H1 (cell line): Measurements from ENCODE around the gene INSIG1. TPM values are rescaled to one million over a fixed set of nuclear protein-coding genes. Genes with fewer than 3 reads are reported as not detected.

Experiments
- CTCF ChIA-PET: fragments of 300-600 bp; sonication (Branson Sonifier 250); formaldehyde crosslinking; loops from one replicate; lab custom pipeline; 2021; ENCODE audit not compliant: partially characterized antibody; lab: Charles Lee
- POLR2A ChIA-PET: fragments of 300-600 bp; sonication (Branson Sonifier 250); formaldehyde crosslinking; loops from one replicate; lab custom pipeline; 2021; ENCODE audit warnings: inconsistent platforms; ENCODE audit not compliant: partially characterized antibody; lab: Charles Lee
- DNase-seq, 2 experiments: peaks; one replicate each; pipeline versions ENCODE4 v3.0.0 to v3.0.0-alpha.2; 2010 to 2022; ENCODE audit warnings: low spot score in 2 of 2, low read depth in 1 of 2, mixed read lengths in 1 of 2
- FAIRE-seq: peaks from 2 replicates; lab custom pipeline; 2011; peaks lifted over from hg19 to GRCh38; lab: Jason Lieb, UNC
- H2AFZ ChIP-seq: 2 replicates; pipeline ENCODE4 v1.8.1; 2012; ENCODE audit warnings: low read length, inconsistent platforms
- H2AK5ac ChIP-seq: 2 replicates; pipeline ENCODE4 v1.6.1; 2013; ENCODE audit warnings: low read depth, low read length
- H2BK120ac ChIP-seq: replicated peaks from 2 replicates; pipeline ENCODE3; 2013; ENCODE audit warnings: low read depth, low read length, inconsistent platforms
- H2BK12ac ChIP-seq: 2 replicates; pipeline ENCODE4 v1.6.1; 2013; ENCODE audit warnings: low read depth, low read length
- H2BK15ac ChIP-seq: 2 replicates; pipeline ENCODE4 v1.6.1; 2013; ENCODE audit warnings: low read length
- H2BK20ac ChIP-seq: 2 replicates; pipeline ENCODE4 v1.6.1; 2013; ENCODE audit warnings: low read length
- H2BK5ac ChIP-seq: 2 replicates; pipeline ENCODE4 v1.6.1; 2013; ENCODE audit warnings: low read depth, low read length
- H3K14ac ChIP-seq: 2 replicates; pipeline ENCODE4 v1.6.1; 2013; ENCODE audit warnings: inconsistent platforms; ENCODE audit not compliant: insufficient read length
- H3K18ac ChIP-seq: 2 replicates; pipeline ENCODE4 v1.6.1; 2013; ENCODE audit warnings: low read length; ENCODE audit errors: extremely low read depth
- H3K23ac ChIP-seq: 2 replicates; pipeline ENCODE4 v1.6.1; 2013; ENCODE audit warnings: inconsistent platforms; ENCODE audit not compliant: insufficient read length
- H3K23me2 ChIP-seq: 2 replicates; pipeline ENCODE4 v1.6.1; 2013; ENCODE audit warnings: low read depth, low read length
- H3K27ac ChIP-seq: 2 replicates; pipeline ENCODE4 v1.6.1; 2011; ENCODE audit warnings: low read depth, low read length, inconsistent platforms
- H3K27me3 ChIP-seq, 4 experiments: replicated peaks in 1 of 4; 1 replicate in 1 of 4; 2 replicates in 3 of 4; pipeline versions ENCODE4 v1.6.1 to v1.8.1; 2011 to 2013; ENCODE audit warnings: low read length in 3 of 4, mild to moderate bottlenecking in 3 of 4, inconsistent platforms in 2 of 4, mixed read lengths in 2 of 4, moderate library complexity in 1 of 4; ENCODE audit not compliant: control insufficient read depth in 3 of 4, insufficient read depth in 3 of 4; ENCODE audit errors: extremely low read depth in 1 of 4
- H3K36me3 ChIP-seq, 4 experiments: 2 replicates each; pipeline versions ENCODE4 v1.6.1 to v1.8.1; 2011 to 2013; ENCODE audit warnings: mild to moderate bottlenecking in 4 of 4, low read length in 3 of 4, moderate library complexity in 2 of 4, control low read depth in 1 of 4, inconsistent platforms in 1 of 4; ENCODE audit not compliant: insufficient read depth in 4 of 4, control insufficient read depth in 2 of 4
- H3K4ac ChIP-seq: replicated peaks from 2 replicates; pipeline ENCODE3; 2013; ENCODE audit warnings: low read length, low read depth, mixed read lengths, inconsistent platforms; ENCODE audit not compliant: insufficient read length
- H3K4me1 ChIP-seq, 4 experiments: replicated peaks in 1 of 4; 1 replicate in 1 of 4; 2 replicates in 3 of 4; pipeline versions ENCODE4 v1.6.1 to v1.8.1; 2011 to 2013; ENCODE audit warnings: low read length in 3 of 4, inconsistent platforms in 2 of 4, mixed read lengths in 1 of 4; ENCODE audit not compliant: insufficient read depth in 4 of 4, control insufficient read depth in 3 of 4
- H3K4me2 ChIP-seq, 2 experiments: 2 replicates each; pipeline versions ENCODE4 v1.6.1 to v1.8.1; 2011 to 2013; ENCODE audit warnings: low read depth in 2 of 2, low read length in 2 of 2, control low read depth in 1 of 2, inconsistent platforms in 1 of 2, mild to moderate bottlenecking in 1 of 2; ENCODE audit not compliant: insufficient read depth in 1 of 2
- H3K4me3 ChIP-seq, 4 experiments: fragments of 200-600, 300-600 bp in 1 of 4; sonication (generic), shearing (Covaris generic), sonication (Bioruptor Twin) in 1 of 4; 2 replicates each; pipeline versions ENCODE4 v1.5.1 to v1.8.1; 2011 to 2016; ENCODE audit warnings: low read length in 4 of 4, low read depth in 3 of 4, control low read depth in 2 of 4, inconsistent platforms in 2 of 4, mild to moderate bottlenecking in 2 of 4, mixed read lengths in 1 of 4, moderate library complexity in 1 of 4; ENCODE audit not compliant: insufficient read depth in 2 of 4; ENCODE audit errors: extremely low read depth in 1 of 4
- H3K56ac ChIP-seq: replicated peaks from 2 replicates; pipeline ENCODE3; 2013; ENCODE audit warnings: low read depth, mild to moderate bottlenecking, mixed read lengths, low read length, inconsistent platforms; ENCODE audit not compliant: insufficient read length
- H3K79me1 ChIP-seq: 2 replicates; pipeline ENCODE4 v1.6.1; 2013; ENCODE audit warnings: low read depth, low read length, control low read depth
- H3K79me2 ChIP-seq, 2 experiments: 2 replicates each; pipeline versions ENCODE4 v1.6.1 to v1.8.1; 2012 to 2013; ENCODE audit warnings: low read length in 2 of 2, mild to moderate bottlenecking in 2 of 2, inconsistent platforms in 1 of 2; ENCODE audit not compliant: insufficient read depth in 2 of 2, control insufficient read depth in 1 of 2
- H3K9ac ChIP-seq, 4 experiments: replicated peaks in 1 of 4; 1 replicate in 1 of 4; 2 replicates in 3 of 4; pipeline versions ENCODE4 v1.6.1 to v1.8.1; 2011 to 2013; ENCODE audit warnings: low read depth in 3 of 4, low read length in 3 of 4, control low read depth in 2 of 4, mild to moderate bottlenecking in 2 of 4, moderate library complexity in 2 of 4, inconsistent platforms in 1 of 4; ENCODE audit errors: extremely low read depth in 1 of 4
- H3K9me3 ChIP-seq, 2 experiments: 2 replicates each; pipeline versions ENCODE4 v1.6.1 to v1.8.1; 2012 to 2013; ENCODE audit warnings: mild to moderate bottlenecking in 2 of 2, moderate library complexity in 2 of 2, control low read depth in 1 of 2, inconsistent platforms in 1 of 2, low read depth in 1 of 2, low read length in 1 of 2, mixed read lengths in 1 of 2; ENCODE audit not compliant: insufficient read depth in 2 of 2
- H4K20me1 ChIP-seq, 2 experiments: replicated peaks in 1 of 2; 2 replicates each; pipeline versions ENCODE3 to v1.8.1; 2011 to 2013; ENCODE audit warnings: inconsistent platforms in 2 of 2, low read length in 2 of 2, mild to moderate bottlenecking in 1 of 2; ENCODE audit not compliant: insufficient read depth in 2 of 2, control insufficient read depth in 1 of 2
- H4K5ac ChIP-seq: 2 replicates; pipeline ENCODE4 v1.6.1; 2013; ENCODE audit warnings: low read length, low read depth, mixed read lengths, inconsistent platforms; ENCODE audit not compliant: insufficient read length
- H4K8ac ChIP-seq: 2 replicates; pipeline ENCODE4 v1.8.0; 2013; ENCODE audit warnings: mild to moderate bottlenecking, moderate library complexity, low read length, inconsistent platforms; ENCODE audit not compliant: insufficient read depth; ENCODE audit errors: extremely low read depth
- H4K91ac ChIP-seq: replicated peaks from 2 replicates; pipeline ENCODE3; 2013; ENCODE audit warnings: low read length, mixed read lengths, inconsistent platforms; ENCODE audit not compliant: insufficient read length
- ASH2L ChIP-seq: fragments of 200-600, 300-600 bp; sonication (generic); IDR thresholded peaks from one replicate; pipeline ENCODE4 v1.7.1; 2017; ENCODE audit warnings: low read length
- CBX8 ChIP-seq: fragments of 300-800, 300-1000 bp; sonication (generic); IDR thresholded peaks from 2 replicates; pipeline ENCODE4 v1.7.1; 2016; ENCODE audit warnings: low read depth, low read length, borderline replicate concordance
- EGR1 ChIP-seq: IDR thresholded peaks from 2 replicates; pipeline ENCODE4 v1.6.1; 2011; ENCODE audit warnings: low read depth, low read length, borderline replicate concordance
- KDM4A ChIP-seq: IDR thresholded peaks from one replicate; pipeline ENCODE4 v1.7.1; 2012; ENCODE audit warnings: low read depth, mild to moderate bottlenecking, moderate library complexity, low read length, inconsistent platforms; ENCODE audit not compliant: severe bottlenecking
- KDM5A ChIP-seq: fragments of 200-600 bp; IDR thresholded peaks from 2 replicates; pipeline ENCODE4 v1.7.1; 2012; ENCODE audit warnings: mild to moderate bottlenecking, low read length, inconsistent platforms, mixed read lengths
- MAFK ChIP-seq: IDR thresholded peaks from 2 replicates; pipeline ENCODE4 v1.6.1; 2012; ENCODE audit warnings: low read depth, mild to moderate bottlenecking, improper control_type of control experiment, low read length
- NRF1 ChIP-seq: IDR thresholded peaks from 2 replicates; pipeline ENCODE4 v1.6.1; 2011; ENCODE audit warnings: mild to moderate bottlenecking, low read depth, low read length, improper control_type of control experiment
- PHF8 ChIP-seq: fragments of 200-600 bp; sonication (generic); conservative IDR thresholded peaks from 2 replicates; pipeline ENCODE4 v1.7.1; 2012; ENCODE audit warnings: low read depth, mild to moderate bottlenecking, inconsistent platforms, low read length, moderate library complexity
- POLR2AphosphoS5 ChIP-seq: IDR thresholded peaks from 2 replicates; pipeline ENCODE4 v1.6.1; 2011; ENCODE audit warnings: low read depth, low read length
- POU5F1 ChIP-seq: IDR thresholded peaks from 2 replicates; pipeline ENCODE4 v1.6.1; 2011; ENCODE audit warnings: low read depth, mild to moderate bottlenecking, low read length, moderate library complexity
- RNF2 ChIP-seq: fragments of 200-900, 300-1000 bp; sonication (generic); IDR thresholded peaks from 2 replicates; pipeline ENCODE4 v1.7.1; 2016; ENCODE audit warnings: borderline replicate concordance, low read depth, mild to moderate bottlenecking, antibody characterized with exemption, low read length; ENCODE audit not compliant: poor library complexity, severe bottlenecking; ENCODE audit errors: missing control alignments
- RXRA ChIP-seq: IDR thresholded peaks from 2 replicates; pipeline ENCODE4 v1.6.1; 2011; ENCODE audit warnings: low read depth, mild to moderate bottlenecking, low read length, moderate library complexity; ENCODE audit not compliant: insufficient read depth
- SIX5 ChIP-seq: IDR thresholded peaks from 2 replicates; pipeline ENCODE4 v1.6.1; 2011; ENCODE audit warnings: mild to moderate bottlenecking, low read depth, low read length
- SP4 ChIP-seq: IDR thresholded peaks from 2 replicates; pipeline ENCODE4 v1.6.1; 2012; ENCODE audit warnings: low read length, inconsistent platforms
- TCF12 ChIP-seq: IDR thresholded peaks from 2 replicates; pipeline ENCODE4 v1.6.1; 2011; ENCODE audit warnings: low read depth, mild to moderate bottlenecking, low read length
- TEAD4 ChIP-seq: IDR thresholded peaks from 2 replicates; pipeline ENCODE4 v1.6.1; 2012; ENCODE audit warnings: low read depth, low read length, inconsistent platforms, mixed read lengths
- WGBS, 2 experiments: shearing (Covaris generic) in 1 of 2; methylation state at CpG; one replicate each; pipeline versions ENCODE4 v1.1.6 to v1.1.7; 2013 to 2015; ENCODE audit warnings: low lambda C conversion rate in 2 of 2, mixed read lengths in 2 of 2, inconsistent platforms in 1 of 2, low coverage in 1 of 2, missing lambda C conversion rate in 1 of 2; ENCODE audit not compliant: insufficient replicate concordance in 2 of 2, insufficient coverage in 1 of 2, insufficient read length in 1 of 2; ENCODE audit errors: extremely low coverage in 1 of 2, missing lambda C conversion rate in 1 of 2; 5-methylcytosine and 5-hydroxymethylcytosine counted together
- polyA plus RNA-seq, 7 experiments: library from polyadenylated mRNA; depleted of rRNA in 3 of 7; stranded (reverse) in 5 of 7; unstranded in 2 of 7; fragments of >200 nt in 5 of 7; fragments of 200-250 nt in 2 of 7; gene quantifications; 1 replicate in 5 of 7; 2 replicates in 1 of 7; 4 replicates in 1 of 7; pipeline versions ENCODE4 v1.2.1 to v1.2.3, GENCODE V29; 2011 to 2013; ENCODE audit warnings: missing spikeins in 2 of 7, mixed read lengths in 2 of 7
- total RNA-seq: library from RNA; stranded (reverse); fragmentation: NEBNext Ultra II Directional; extraction: Animal tissue kit (Norgen Biotek cat#: 25700); gene quantifications from 2 replicates; pipeline ENCODE4 v1.2.1, GENCODE V29; 2021

The INSIG1 gene
- total and polyA plus RNA-seq, 2 of the 8 experiments (the other 6 are each of a cell fraction or from before 2014, with no cell fraction given): 40.0 to 58.4 TPM

DNA sequence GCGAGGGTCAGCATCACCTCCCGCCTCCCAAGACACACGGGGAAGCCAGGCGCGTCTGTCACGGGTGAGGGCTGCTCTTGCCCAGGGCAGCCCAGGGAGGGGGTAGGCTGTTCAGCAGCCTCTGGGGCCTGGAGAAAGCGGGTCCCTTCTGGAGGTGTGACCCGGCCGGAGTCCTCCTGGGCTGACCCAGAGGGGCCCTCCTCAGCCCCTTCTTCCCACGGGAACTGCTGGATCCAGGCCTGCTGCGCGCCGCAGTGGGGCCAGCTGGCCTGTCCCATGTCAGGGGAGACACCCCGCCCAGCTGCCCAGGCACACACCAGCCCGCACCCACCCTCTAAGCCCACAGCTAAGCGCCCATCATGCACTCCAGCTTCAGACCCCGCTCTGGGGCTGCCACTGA is 41.8 kb downstream of the INSIG1 start:
- ChIA-PET CTCF (no interaction called here), POLR2A (no interaction called here)
- Histone ChIP-seq H2AFZ (no peak overlapping the region), H2BK5ac (no peak overlapping the region), H4K20me1 (no peaks in the 10 kb centered on the region), H2BK15ac (no peak overlapping the region), H3K23ac (no peak overlapping the region), H4K8ac (peak overlapping the region; percentile 38; the same call in 1 of the 2 replicates), H4K5ac (no peak overlapping the region), H3K4ac (no peak overlapping the region), H3K9ac (no peak overlapping the region), H3K14ac (no peak overlapping the region), H3K18ac (no peak overlapping the region), H3K27ac (no peak overlapping the region), H3K79me2 (no peaks in the 10 kb centered on the region), H3K27me3 (no peaks in the 10 kb centered on the region; a peak in 1 of 7 replicates), H4K91ac (no peak overlapping the region), H3K23me2 (no peaks in the 10 kb centered on the region), H3K79me1 (no peaks in the 10 kb centered on the region), H2BK12ac (no peak overlapping the region), H3K56ac (no peak overlapping the region), H3K4me2 (no peak overlapping the region), H3K4me1 (peaks cover 0 to 2% (median under 1%) of the 10 kb centered on the region in 4 experiments; a peak in 1 of 7 replicates), H3K9me3 (no peaks in the 10 kb centered on the region), H2AK5ac (no peak overlapping the region), H3K4me3 (no peak overlapping the region), H2BK120ac (no peak overlapping the region), H2BK20ac (no peak overlapping the region), H3K36me3 (no peaks in the 10 kb centered on the region)
- no peak for FAIRE-seq
- no peak for TF ChIP-seq RNF2
- no peak for TF ChIP-seq ASH2L
- no peak for TF ChIP-seq EGR1
- no peak for TF ChIP-seq PHF8
- TF ChIP-seq KDM4A: no peak
- TF ChIP-seq POLR2AphosphoS5: no peak
- no peak for TF ChIP-seq RXRA
- no peak for TF ChIP-seq POU5F1
- no peak for TF ChIP-seq KDM5A
- TF ChIP-seq CBX8: no peak
- no peak for TF ChIP-seq MAFK
- no peak for TF ChIP-seq TCF12
- no peak for TF ChIP-seq SP4
- TF ChIP-seq NRF1: no peak
- TF ChIP-seq TEAD4: no peak
- TF ChIP-seq SIX5: no peak
- no peak for DNase-seq
- WGBS, 2 experiments: 95% methylated on average over 12 of the region's 17 CpGs; no CpG with 5 or more reads in 1 of the 2 experiments
